ENCODE results near the gene CKS2.

CKS2 gene

GRCh38 chr9:89347651-89348050 is 36.7 kb downstream of the CKS2 start:
- H3K27me3 ChIP-seq (replicated peaks; ENCODE audit: control insufficient read depth, insufficient read depth, low read length) = no peaks in the 10 kb centered on the region
- no peak for DNase-seq (ENCODE audit: extremely low read depth, insufficient read length)
- no peak for TF ChIP-seq CTCF (IDR thresholded peaks at IDR 0.05; ENCODE audit: insufficient read depth, low read length, poor library complexity, severe bottlenecking)
- H3K4me3 ChIP-seq (replicated peaks; ENCODE audit: low read depth, low read length) = no peak overlapping the region
- peaks cover 42% of the 10 kb centered on the region for H3K36me3 ChIP-seq (ENCODE audit: control insufficient read depth, insufficient read depth, low read length)

GRCh38 chr9:89349607-89350006 is 38.6 kb downstream of the CKS2 start:
- no peak for TF ChIP-seq CTCF (IDR thresholded peaks at IDR 0.05; ENCODE audit: insufficient read depth, low read length, poor library complexity, severe bottlenecking)
- H3K36me3 ChIP-seq (ENCODE audit: control insufficient read depth, insufficient read depth, low read length) = peaks cover 55% of the 10 kb centered on the region
- no peak overlapping the region for H3K4me3 ChIP-seq (replicated peaks; ENCODE audit: low read depth, low read length)
- H3K27me3 ChIP-seq (replicated peaks; ENCODE audit: control insufficient read depth, insufficient read depth, low read length) = no peaks in the 10 kb centered on the region
- DNase-seq (ENCODE audit: extremely low read depth, insufficient read length) = no peak

- Histone ChIP-seq H3K36me3 (ENCODE audit: control insufficient read depth, insufficient read depth, low read length) (peaks cover 46% of the 10 kb centered on the region), H3K27me3 (replicated peaks; ENCODE audit: control insufficient read depth, insufficient read depth, low read length) (no peaks in the 10 kb centered on the region), H3K4me3 (replicated peaks; ENCODE audit: low read depth, low read length) (no peak overlapping the region)
- TF ChIP-seq CTCF (IDR thresholded peaks at IDR 0.05; ENCODE audit: insufficient read depth, low read length, poor library complexity, severe bottlenecking) = no peak
- DNase-seq (ENCODE audit: extremely low read depth, insufficient read length) = no peak
These were observed 40.1 kb downstream of the CKS2 start for GRCh38 chr9:89350988-89351557.

- Histone ChIP-seq H3K4me3 (replicated peaks; ENCODE audit: low read depth, low read length) (no peak overlapping the region), H3K36me3 (ENCODE audit: control insufficient read depth, insufficient read depth, low read length) (peaks cover 44% of the 10 kb centered on the region), H3K27me3 (replicated peaks; ENCODE audit: control insufficient read depth, insufficient read depth, low read length) (no peaks in the 10 kb centered on the region)
- no peak for DNase-seq (ENCODE audit: extremely low read depth, insufficient read length)
- TF ChIP-seq CTCF (IDR thresholded peaks at IDR 0.05; ENCODE audit: insufficient read depth, low read length, poor library complexity, severe bottlenecking) = no peak
These were observed 40.7 kb downstream of the CKS2 start for GRCh38 chr9:89351584-89352300.

GRCh38 chr9:89352451-89352850 is 41.5 kb downstream of the CKS2 start:
- no peak for DNase-seq (ENCODE audit: extremely low read depth, insufficient read length)
- Histone ChIP-seq H3K36me3 (ENCODE audit: control insufficient read depth, insufficient read depth, low read length) (peaks cover 41% of the 10 kb centered on the region), H3K27me3 (replicated peaks; ENCODE audit: control insufficient read depth, insufficient read depth, low read length) (no peaks in the 10 kb centered on the region), H3K4me3 (replicated peaks; ENCODE audit: low read depth, low read length) (no peak overlapping the region)
- no peak for TF ChIP-seq CTCF (IDR thresholded peaks at IDR 0.05; ENCODE audit: insufficient read depth, low read length, poor library complexity, severe bottlenecking)

All from GM06990 (cell line).